Erythroblast (primary cell): ENCODE data around the gene CRTC1.

Experiments
- GATA1 ChIP-seq: IDR thresholded peaks from 2 replicates; pipeline ENCODE4 v1.6.1; 2011; ENCODE audit warnings: low read depth, mild to moderate bottlenecking, control low read depth, low read length, moderate library complexity
- POLR2A ChIP-seq: IDR thresholded peaks from 2 replicates; pipeline ENCODE4 v1.6.1; 2011; ENCODE audit warnings: mild to moderate bottlenecking, low read length

GRCh38 chr19:18750295-18750970 is 67.0 kb downstream of the CRTC1 start:
- TF ChIP-seq POLR2A = no peak
- no peak for TF ChIP-seq GATA1
